ENCODE measurements around the gene RUNX1. TPM values are rescaled to one million over a fixed set of nuclear protein-coding genes. Genes with fewer than 3 reads are reported as not detected.

Gene RUNX1
- total RNA-seq, 3 donors from 2014 or later, result 24.8 to 165 (median 127) TPM

- no peak for DNase-seq (ENCODE audit: low spot score in 2 of 2)
- intact Hi-C loops (cut with DNase I; ENCODE audit: low total_unique reads), result no loop called here
- Histone ChIP-seq H3K4me1 (no peaks in the 10 kb centered on the region), H3K27me3 (no peaks in the 10 kb centered on the region), H3K9me3 (no peaks in the 10 kb centered on the region), H3K36me3 (no peaks in the 10 kb centered on the region), H3K27ac (no peak overlapping the region), H3K4me3 (no peak overlapping the region)
- TF ChIP-seq POLR2A (IDR thresholded peaks at IDR 0.05) (no peak), CTCF (IDR thresholded peaks at IDR 0.05) (no peak), POLR2AphosphoS5 (IDR thresholded peaks at IDR 0.05) (no peak)
Measured at GRCh38 chr21:35035581-35035980, 13.5 kb downstream of the RUNX1 start.

DNA sequence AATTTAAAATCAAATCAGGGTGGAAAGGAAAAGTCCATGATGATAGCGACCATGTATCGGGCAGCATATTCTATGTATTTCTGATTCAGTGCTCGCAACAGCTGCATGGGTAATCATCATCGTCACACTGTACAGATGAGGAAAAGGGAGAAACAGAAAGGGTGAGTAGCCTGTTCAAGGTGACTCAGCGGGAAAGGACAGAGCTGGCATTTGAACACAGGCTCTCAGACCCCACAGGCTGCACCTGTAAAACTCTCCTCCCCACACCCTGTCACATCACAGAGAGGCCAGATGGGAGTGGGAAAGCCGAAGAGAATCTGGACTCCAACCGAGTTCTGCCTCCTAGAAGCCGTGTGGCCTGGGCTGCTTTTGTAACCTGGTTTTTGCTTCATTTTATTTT is 14.0 kb downstream of the RUNX1 start:
- Histone ChIP-seq H3K36me3 (no peaks in the 10 kb centered on the region), H3K4me3 (no peak overlapping the region), H3K27ac (no peak overlapping the region), H3K27me3 (no peaks in the 10 kb centered on the region), H3K9me3 (no peaks in the 10 kb centered on the region), H3K4me1 (no peaks in the 10 kb centered on the region)
- no peak for DNase-seq (ENCODE audit: low spot score in 2 of 2)
- intact Hi-C loops (cut with DNase I; ENCODE audit: low total_unique reads), result no loop called here
- no peak for TF ChIP-seq CTCF (IDR thresholded peaks at IDR 0.05)

GRCh38 chr21:35034203-35034926 is 14.7 kb downstream of the RUNX1 start:
- H3K36me3 ChIP-seq, result no peaks in the 10 kb centered on the region
- no peak for DNase-seq (ENCODE audit: low spot score in 2 of 2)
- no peak overlapping the region for H3K4me3 ChIP-seq
- H3K4me1 ChIP-seq, result no peaks in the 10 kb centered on the region
- no peaks in the 10 kb centered on the region for H3K9me3 ChIP-seq
- no peak for TF ChIP-seq POLR2AphosphoS5 (IDR thresholded peaks at IDR 0.05)
- TF ChIP-seq POLR2A (IDR thresholded peaks at IDR 0.05), result no peak
- no peak for TF ChIP-seq CTCF (IDR thresholded peaks at IDR 0.05)
- intact Hi-C loops (cut with DNase I; ENCODE audit: low total_unique reads), result no loop called here
- no peak overlapping the region for H3K27ac ChIP-seq
- H3K27me3 ChIP-seq, result no peaks in the 10 kb centered on the region

DNA sequence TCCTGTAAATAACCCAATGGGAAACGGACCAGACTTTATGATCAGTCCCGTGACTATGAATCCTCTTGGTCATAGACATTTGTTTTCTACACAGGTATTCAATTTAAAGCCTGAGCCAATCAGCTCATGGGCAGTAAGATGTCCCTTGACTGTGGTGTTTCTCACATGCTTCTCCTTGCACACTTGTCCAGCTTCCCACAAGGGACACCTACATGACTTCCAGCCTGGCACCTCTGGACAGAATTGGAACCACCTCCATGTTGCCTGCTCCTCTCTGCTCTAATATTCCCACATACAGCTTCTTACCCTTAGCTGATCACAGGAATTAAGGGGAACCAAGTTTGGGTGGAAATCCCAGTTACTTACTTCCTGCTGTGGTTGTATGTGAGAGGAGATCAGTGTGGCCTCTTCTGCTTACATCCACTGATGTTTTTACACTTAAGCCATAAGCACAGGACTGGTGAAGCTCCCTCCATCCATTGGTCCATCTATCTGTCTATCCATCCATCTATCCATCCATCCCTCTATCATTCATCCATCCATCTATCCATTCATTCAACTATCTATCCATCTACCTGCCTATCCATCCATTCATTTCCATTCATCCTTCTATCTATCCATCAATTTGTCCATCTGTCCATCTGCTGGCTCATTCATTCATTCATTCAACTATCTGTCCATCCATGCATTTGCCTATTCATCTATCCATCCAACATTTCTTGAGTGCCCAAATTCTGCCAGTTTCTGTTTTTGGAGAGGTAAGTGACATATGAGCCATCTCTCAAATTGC is 16.4 kb downstream of the RUNX1 start:
- Histone ChIP-seq H3K4me1 (no peaks in the 10 kb centered on the region), H3K4me3 (no peak overlapping the region), H3K27me3 (no peaks in the 10 kb centered on the region), H3K9me3 (no peaks in the 10 kb centered on the region), H3K27ac (no peak overlapping the region), H3K36me3 (no peaks in the 10 kb centered on the region)
- DNase-seq (ENCODE audit: low spot score in 2 of 2), result no peak
- TF ChIP-seq POLR2AphosphoS5 (IDR thresholded peaks at IDR 0.05) (no peak), POLR2A (IDR thresholded peaks at IDR 0.05) (no peak), CTCF (IDR thresholded peaks at IDR 0.05) (no peak)
- intact Hi-C loops (cut with DNase I; ENCODE audit: low total_unique reads), result no loop called here

DNA sequence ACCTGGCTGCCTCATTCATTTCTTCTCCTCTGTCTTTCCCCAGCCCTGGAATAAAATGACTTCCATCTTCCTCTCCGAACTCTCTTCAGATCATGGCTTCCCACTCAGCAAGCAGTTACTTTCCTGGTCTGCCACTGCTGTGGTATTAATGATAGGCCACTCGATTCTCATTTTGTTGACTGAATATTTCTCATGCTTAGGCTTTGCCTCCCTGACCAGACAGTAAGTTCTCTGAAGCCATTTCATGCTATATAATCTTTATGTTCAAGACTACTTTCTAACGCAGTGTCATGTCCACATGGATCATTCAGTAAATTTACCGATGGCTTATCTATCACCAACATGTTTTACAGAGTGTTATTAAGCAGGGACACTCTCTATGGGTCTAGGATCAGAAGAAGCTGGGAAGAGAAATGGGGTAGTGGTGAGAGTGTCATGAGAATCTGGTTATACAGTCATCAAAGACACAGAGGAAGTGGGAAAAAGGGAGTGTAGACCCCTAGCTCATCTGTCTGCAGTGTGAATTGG is 20.6 kb downstream of the RUNX1 start:
- H3K9me3 ChIP-seq, result no peaks in the 10 kb centered on the region
- no peak overlapping the region for H3K27ac ChIP-seq
- H3K36me3 ChIP-seq, result no peaks in the 10 kb centered on the region
- no peaks in the 10 kb centered on the region for H3K4me1 ChIP-seq
- no peak overlapping the region for H3K4me3 ChIP-seq
- intact Hi-C loops (cut with DNase I; ENCODE audit: low total_unique reads), result no loop called here
- TF ChIP-seq CTCF (IDR thresholded peaks at IDR 0.05), result no peak
- no peak for TF ChIP-seq POLR2AphosphoS5 (IDR thresholded peaks at IDR 0.05)
- TF ChIP-seq POLR2A (IDR thresholded peaks at IDR 0.05), result no peak
- DNase-seq (ENCODE audit: low spot score in 2 of 2), result no peak
- H3K27me3 ChIP-seq, result no peaks in the 10 kb centered on the region
